CD4-positive, alpha-beta memory T cell (primary cell): ENCODE results near the gene GATM. TPM values are rescaled to one million over a fixed set of nuclear protein-coding genes. Genes with fewer than 3 reads are reported as not detected.

Experiments used
- CTCF ChIA-PET: fragments of 350-600 bp; sonication (Branson Sonifier 250); formaldehyde crosslinking; loops from one replicate; lab custom pipeline; 2021; ENCODE audit warnings: inconsistent platforms; ENCODE audit not compliant: partially characterized antibody; lab: Charles Lee
- POLR2A ChIA-PET: fragments of 350-600 bp; sonication (Branson Sonifier 250); formaldehyde crosslinking; loops from one replicate; lab custom pipeline; 2021; ENCODE audit not compliant: partially characterized antibody; lab: Charles Lee
- DNase-seq, 5 donors: peaks; one replicate each; pipeline versions ENCODE4 v3.0.0 to v3.0.0-alpha.2; 2020 to 2022; ENCODE audit warnings: mixed read lengths in 1 of 5
- H3K27ac ChIP-seq: one replicate; pipeline ENCODE4 v1.7.0; 2013; ENCODE audit warnings: low read depth, low read length
- H3K27me3 ChIP-seq: 2 replicates; pipeline ENCODE4 v1.7.0; 2013; ENCODE audit warnings: mild to moderate bottlenecking, low read length, moderate library complexity; ENCODE audit not compliant: insufficient read depth
- H3K36me3 ChIP-seq: 2 replicates; pipeline ENCODE4 v1.7.0; 2013; ENCODE audit warnings: mild to moderate bottlenecking, low read length, moderate library complexity; ENCODE audit not compliant: insufficient read depth
- H3K4me1 ChIP-seq: 2 replicates; pipeline ENCODE4 v1.7.0; 2013; ENCODE audit warnings: mild to moderate bottlenecking, low read length, moderate library complexity; ENCODE audit not compliant: insufficient read depth
- H3K4me3 ChIP-seq, 2 donors: one replicate each; pipeline ENCODE4 v1.7.0; 2013; ENCODE audit warnings: low read length in 2 of 2, mild to moderate bottlenecking in 1 of 2
- H3K9me3 ChIP-seq, 2 donors: one replicate each; pipeline ENCODE4 v1.7.0; 2013; ENCODE audit warnings: low read length in 2 of 2, control low read depth in 1 of 2; ENCODE audit not compliant: control insufficient read depth in 1 of 2
- H3K27ac Mint-ChIP-seq, 7 donors: one replicate each; pipeline ENCODE4 v1.8.0; 2020 to 2021; ENCODE audit warnings: mixed read lengths in 7 of 7, mild to moderate bottlenecking in 6 of 7, inconsistent platforms in 3 of 7, moderate library complexity in 3 of 7
- H3K27me3 Mint-ChIP-seq, 2 donors: one replicate each; pipeline ENCODE4 v1.8.0; 2020 to 2021; ENCODE audit warnings: mixed read lengths in 2 of 2
- H3K36me3 Mint-ChIP-seq, 2 donors: one replicate each; pipeline ENCODE4 v1.8.0; 2020 to 2021; ENCODE audit warnings: mixed read lengths in 2 of 2, inconsistent platforms in 1 of 2, mild to moderate bottlenecking in 1 of 2
- H3K4me1 Mint-ChIP-seq, 4 donors: one replicate each; pipeline ENCODE4 v1.8.0; 2020 to 2021; ENCODE audit warnings: mixed read lengths in 4 of 4, mild to moderate bottlenecking in 1 of 4
- H3K4me3 Mint-ChIP-seq, 8 donors: one replicate each; pipeline ENCODE4 v1.8.0; 2020 to 2021; ENCODE audit warnings: mixed read lengths in 8 of 8, mild to moderate bottlenecking in 7 of 8, moderate library complexity in 6 of 8, inconsistent platforms in 3 of 8
- H3K9me3 Mint-ChIP-seq, 8 donors: one replicate each; pipeline ENCODE4 v1.8.0; 2020 to 2021; ENCODE audit warnings: mixed read lengths in 8 of 8, mild to moderate bottlenecking in 5 of 8, inconsistent platforms in 3 of 8, moderate library complexity in 1 of 8
- intact Hi-C: fragments of 100-400 bp; cut with micrococcal nuclease; formaldehyde crosslinking; loops from one replicate; pipeline ENCODE4 v1.15.1; 2023
- polyA plus RNA-seq, 2 donors: library from polyadenylated mRNA; unstranded; fragments of 300-500 nt; fragmentation: Illumina TruSeq; gene quantifications; one replicate each; pipeline ENCODE4 v1.2.3, GENCODE V29; 2021
- total RNA-seq, 2 experiments: library from RNA; stranded (reverse); gene quantifications; one replicate each; pipeline ENCODE4 v1.2.3, GENCODE V29; 2021

The GATM gene
- total and polyA plus RNA-seq, 4 experiments from 2014 or later, result 0.26 to 1.6 (median 1.1) TPM; not detected in 1

GRCh38 chr15:45346381-45346780, 32.0 kb downstream of the GATM start:
- no peaks in the 10 kb centered on the region for H3K36me3 Mint-ChIP-seq

GRCh38 chr15:45343258-45343860, 35.0 kb downstream of the GATM start:
- Histone ChIP-seq H3K4me3 (no peak overlapping the region), H3K27ac (no peak overlapping the region), H3K27me3 (no peaks in the 10 kb centered on the region), H3K36me3 (no peaks in the 10 kb centered on the region), H3K4me1 (peaks cover 7% of the 10 kb centered on the region), H3K9me3 (no peaks in the 10 kb centered on the region)
- peaks cover 0 to 2% (median 2%) of the 10 kb centered on the region in 8 donors for H3K9me3 Mint-ChIP-seq
- peaks cover 17 to 26% of the 10 kb centered on the region in 2 donors for H3K27me3 Mint-ChIP-seq
- ChIA-PET POLR2A (no interaction called here), CTCF (interaction anchor here (2.0 kb wide), 1 partner anchor 9 kb away, joined by 6 read pairs; no protein-coding TSS in a partner anchor)
- no peaks in the 10 kb centered on the region for H3K36me3 Mint-ChIP-seq
- no peak overlapping the region for H3K27ac Mint-ChIP-seq
- intact Hi-C loops, result no loop called here
- DNase-seq, result no peak
- H3K4me1 Mint-ChIP-seq, result peaks cover 2 to 3% (median 3%) of the 10 kb centered on the region in 4 donors
- no peak overlapping the region for H3K4me3 Mint-ChIP-seq

More at GRCh38 chr15:45346381-45346780, 32.0 kb downstream of the GATM start:
- no peaks in the 10 kb centered on the region for H3K9me3 ChIP-seq
- CTCF ChIA-PET, result no interaction called here
- no peak overlapping the region for H3K27ac Mint-ChIP-seq
- H3K4me3 ChIP-seq, result no peak overlapping the region
- H3K27me3 ChIP-seq, result peaks cover 5% of the 10 kb centered on the region
- H3K27me3 Mint-ChIP-seq, result peaks cover 26 to 37% of the 10 kb centered on the region in 2 donors
- intact Hi-C loops, result no loop called here
- no peaks in the 10 kb centered on the region for H3K4me1 ChIP-seq
- H3K36me3 ChIP-seq, result no peaks in the 10 kb centered on the region
- no peak overlapping the region for H3K4me3 Mint-ChIP-seq
- peaks cover 0 to 2% (median 0%) of the 10 kb centered on the region in 8 donors for H3K9me3 Mint-ChIP-seq
- no peak for DNase-seq
- POLR2A ChIA-PET, result interaction anchor here (0.5 kb wide), 1 partner anchor 9 kb away, joined by 3 read pairs; no protein-coding TSS in a partner anchor
- no peak overlapping the region for H3K27ac ChIP-seq
- no peaks in the 10 kb centered on the region for H3K4me1 Mint-ChIP-seq

- no peak overlapping the region for H3K4me3 ChIP-seq
- H3K36me3 ChIP-seq, result no peaks in the 10 kb centered on the region
- Mint-ChIP-seq H3K27ac (no peak overlapping the region), H3K27me3 (peaks cover 8 to 16% of the 10 kb centered on the region in 2 donors), H3K4me1 (peaks cover 3 to 5% (median 4%) of the 10 kb centered on the region in 4 donors), H3K36me3 (no peaks in the 10 kb centered on the region), H3K9me3 (peaks cover 0 to 5% (median 3%) of the 10 kb centered on the region in 8 donors), H3K4me3 (no peak overlapping the region)
- no peak overlapping the region for H3K27ac ChIP-seq
- no peaks in the 10 kb centered on the region for H3K9me3 ChIP-seq
- ChIA-PET CTCF (no interaction called here), POLR2A (no interaction called here)
- intact Hi-C loops, result no loop called here
- H3K4me1 ChIP-seq, result peaks cover 8% of the 10 kb centered on the region
- DNase-seq, result no peak
- no peaks in the 10 kb centered on the region for H3K27me3 ChIP-seq
Observed at GRCh38 chr15:45341790-45342189, 36.6 kb downstream of the GATM start.

- POLR2A ChIA-PET, result no interaction called here
- H3K4me1 Mint-ChIP-seq, result peaks cover 3 to 5% (median 4%) of the 10 kb centered on the region in 4 donors
- no peak overlapping the region for H3K4me3 Mint-ChIP-seq
- no peaks in the 10 kb centered on the region for H3K36me3 Mint-ChIP-seq
- no peak overlapping the region for H3K27ac Mint-ChIP-seq
- Histone ChIP-seq H3K4me1 (peaks cover 8% of the 10 kb centered on the region), H3K4me3 (no peak overlapping the region), H3K9me3 (no peaks in the 10 kb centered on the region), H3K36me3 (no peaks in the 10 kb centered on the region), H3K27ac (no peak overlapping the region), H3K27me3 (no peaks in the 10 kb centered on the region)
- peaks cover 0 to 5% (median 3%) of the 10 kb centered on the region in 8 donors for H3K9me3 Mint-ChIP-seq
- CTCF ChIA-PET, result no interaction called here
- DNase-seq, result no peak
- intact Hi-C loops, result no loop called here
- H3K27me3 Mint-ChIP-seq, result peaks cover 4 to 7% of the 10 kb centered on the region in 2 donors
Observed at GRCh38 chr15:45340429-45340828, 37.9 kb downstream of the GATM start.

- Histone ChIP-seq H3K4me3 (no peak overlapping the region), H3K27ac (no peak overlapping the region), H3K27me3 (no peaks in the 10 kb centered on the region), H3K36me3 (no peaks in the 10 kb centered on the region), H3K4me1 (peaks cover 8% of the 10 kb centered on the region), H3K9me3 (no peaks in the 10 kb centered on the region)
- POLR2A ChIA-PET, result no interaction called here
- DNase-seq, result peak in 4 of 5 donors; percentile 7 to 24 (median 10)
- CTCF ChIA-PET, result no interaction called here
- no peak overlapping the region for H3K27ac Mint-ChIP-seq
- peaks cover 4 to 9% (median 7%) of the 10 kb centered on the region in 4 donors for H3K4me1 Mint-ChIP-seq
- H3K36me3 Mint-ChIP-seq, result no peaks in the 10 kb centered on the region
- intact Hi-C loops, result no loop called here
- H3K27me3 Mint-ChIP-seq, result peaks cover 0 to 5% of the 10 kb centered on the region in 2 donors
- H3K9me3 Mint-ChIP-seq, result peaks cover 0 to 5% (median 3%) of the 10 kb centered on the region in 8 donors
- peak overlapping the region in 1 of 8 donors; percentile 4 for H3K4me3 Mint-ChIP-seq
Observed at GRCh38 chr15:45338417-45338816, 39.9 kb downstream of the GATM start.

- peaks cover 4 to 9% (median 7%) of the 10 kb centered on the region in 4 donors for H3K4me1 Mint-ChIP-seq
- no peak overlapping the region for H3K27ac Mint-ChIP-seq
Observed at GRCh38 chr15:45337224-45337623, 41.1 kb downstream of the GATM start.

GRCh38 chr15:45333550-45333949, 44.8 kb downstream of the GATM start:
- peaks cover 3% of the 10 kb centered on the region for H3K4me1 ChIP-seq
- intact Hi-C loops, result no loop called here
- ChIA-PET CTCF (no interaction called here), POLR2A (no interaction called here)
- H3K36me3 ChIP-seq, result no peaks in the 10 kb centered on the region
- Mint-ChIP-seq H3K27me3 (peaks cover 5 to 6% of the 10 kb centered on the region in 2 donors), H3K4me3 (no peak overlapping the region), H3K36me3 (no peaks in the 10 kb centered on the region), H3K27ac (no peak overlapping the region), H3K4me1 (peaks cover 3 to 8% (median 7%) of the 10 kb centered on the region in 4 donors), H3K9me3 (peaks cover 0 to 4% (median 3%) of the 10 kb centered on the region in 8 donors)
- DNase-seq, result no peak
- H3K4me3 ChIP-seq, result no peak overlapping the region
- H3K9me3 ChIP-seq, result no peaks in the 10 kb centered on the region
- H3K27me3 ChIP-seq, result no peaks in the 10 kb centered on the region
- H3K27ac ChIP-seq, result no peak overlapping the region

More at GRCh38 chr15:45337224-45337623, 41.1 kb downstream of the GATM start:
- ChIA-PET POLR2A (interaction anchor here (0.7 kb wide), 1 partner anchor 10 kb away, joined by 3 read pairs; no protein-coding TSS in a partner anchor), CTCF (no interaction called here)
- Histone ChIP-seq H3K36me3 (no peaks in the 10 kb centered on the region), H3K4me1 (peaks cover 8% of the 10 kb centered on the region), H3K27ac (no peak overlapping the region), H3K27me3 (no peaks in the 10 kb centered on the region), H3K9me3 (no peaks in the 10 kb centered on the region), H3K4me3 (no peak overlapping the region)
- no peaks in the 10 kb centered on the region for H3K36me3 Mint-ChIP-seq
- H3K27me3 Mint-ChIP-seq, result peaks cover 0 to 5% of the 10 kb centered on the region in 2 donors
- H3K4me3 Mint-ChIP-seq, result no peak overlapping the region
- H3K9me3 Mint-ChIP-seq, result peaks cover 0 to 5% (median 3%) of the 10 kb centered on the region in 8 donors
- intact Hi-C loops, result no loop called here
- no peak for DNase-seq
